ENCODE measurements around the gene HNRNPA1. TPM values are rescaled to one million over a fixed set of nuclear protein-coding genes. Genes with fewer than 3 reads are reported as not detected.

Gene HNRNPA1
- total and polyA plus RNA-seq, 11 donors, result 129 to 735 (median 396) TPM

GRCh38 chr12:54333420-54334034 lies 53.0 kb downstream of the HNRNPA1 start:
- no peaks in the 10 kb centered on the region for H3K27me3 ChIP-seq
- peaks cover 2 to 59% (median 37%) of the 10 kb centered on the region in 12 donors for H3K4me1 ChIP-seq
- intact Hi-C loops (cut with DNase I), result no loop called here
- WGBS, 4 donors, result 97 to 98% (median 97%) methylated on average over 4 of the region's 4 CpGs
- H3K36me3 ChIP-seq, result peaks cover 0 to 19% (median 8%) of the 10 kb centered on the region in 9 donors
- no peak for TF ChIP-seq POLR2A (IDR thresholded peaks at IDR 0.05)
- TF ChIP-seq CTCF (IDR thresholded peaks at IDR 0.05), result no peak
- ATAC-seq, result no peak
- H3K27ac ChIP-seq, result no peak overlapping the region
- H3K4me3 ChIP-seq, result no peak overlapping the region
- no peak for DNase-seq
- H3K9me3 ChIP-seq, result no peaks in the 10 kb centered on the region

Other genes starting within 250 kb of the HNRNPA1 start
- not detected for gene HOXC5, start 247.7 kb upstream of the HNRNPA1 start, total RNA-seq
- not detected for gene HOXC5, start 247.7 kb upstream of the HNRNPA1 start, polyA plus RNA-seq
- 1 to 10 TPM in 1 of 9 donors, under 1 TPM in 2, not detected in 6; 0.20 to 1.2 (median 0.29) TPM for gene HOXC4, start 226.9 kb upstream of the HNRNPA1 start, total RNA-seq
- under 1 TPM in 1 of 2 donors, not detected in 1; 0.06 TPM for gene HOXC4, start 226.9 kb upstream of the HNRNPA1 start, polyA plus RNA-seq
- gene SMUG1, start 91.7 kb upstream of the HNRNPA1 start, total RNA-seq, result 10 to 100 TPM; 10.5 to 18.9 (median 15.7) TPM
- 10 to 100 TPM; 13.3 to 21.9 TPM for gene SMUG1, start 91.7 kb upstream of the HNRNPA1 start, polyA plus RNA-seq
- gene CBX5, start 604 bp upstream of the HNRNPA1 start, total RNA-seq, result 10 to 100 TPM; 22.3 to 59.5 (median 49.4) TPM
- 10 to 100 TPM; 18.4 to 32.1 TPM for gene CBX5, start 604 bp upstream of the HNRNPA1 start, polyA plus RNA-seq
- gene NFE2, start 20.3 kb downstream of the HNRNPA1 start, total RNA-seq, result 1 to 10 TPM in 2 of 9 donors, under 1 TPM in 5, not detected in 2; 0.21 to 1.7 (median 0.63) TPM
- gene NFE2, start 20.3 kb downstream of the HNRNPA1 start, polyA plus RNA-seq, result under 1 TPM; 0.38 to 0.51 TPM
- 100 to 1,000 TPM; 112 to 146 (median 125) TPM for gene COPZ1, start 44.4 kb downstream of the HNRNPA1 start, total RNA-seq
- gene COPZ1, start 44.4 kb downstream of the HNRNPA1 start, polyA plus RNA-seq, result 100 to 1,000 TPM in 1 of 2 donors, 10 to 100 TPM in 1; 77.3 to 142 TPM
- gene GPR84, start 83.8 kb downstream of the HNRNPA1 start, total RNA-seq, result 1 to 10 TPM in 2 of 9 donors, under 1 TPM in 2, not detected in 5; 0.21 to 4.4 (median 0.94) TPM
- under 1 TPM in 1 of 2 donors, not detected in 1; 0.37 TPM for gene GPR84, start 83.8 kb downstream of the HNRNPA1 start, polyA plus RNA-seq
- 10 to 100 TPM in 4 of 9 donors, 1 to 10 TPM in 5; 3.6 to 22.7 (median 6.7) TPM for gene ZNF385A, start 104.0 kb downstream of the HNRNPA1 start, total RNA-seq
- gene ZNF385A, start 104.0 kb downstream of the HNRNPA1 start, polyA plus RNA-seq, result 1 to 10 TPM; 5.3 TPM
- gene ITGA5, start 138.5 kb downstream of the HNRNPA1 start, total RNA-seq, result 100 to 1,000 TPM in 2 of 9 donors, 10 to 100 TPM in 7; 41.6 to 128 (median 55.0) TPM
- 100 to 1,000 TPM in 1 of 2 donors, 10 to 100 TPM in 1; 33.2 to 301 TPM for gene ITGA5, start 138.5 kb downstream of the HNRNPA1 start, polyA plus RNA-seq
- gene GTSF1, start 192.9 kb downstream of the HNRNPA1 start, total RNA-seq, result 1 to 10 TPM in 1 of 9 donors, not detected in 8; 1.2 TPM
- gene GTSF1, start 192.9 kb downstream of the HNRNPA1 start, polyA plus RNA-seq, result under 1 TPM in 1 of 2 donors, not detected in 1; 0.39 TPM
- gene NCKAP1L, start 217.0 kb downstream of the HNRNPA1 start, total RNA-seq, result 10 to 100 TPM in 2 of 9 donors, 1 to 10 TPM in 7; 2.4 to 66.3 (median 5.4) TPM
- 1 to 10 TPM in 1 of 2 donors, under 1 TPM in 1; 0.88 to 2.1 TPM for gene NCKAP1L, start 217.0 kb downstream of the HNRNPA1 start, polyA plus RNA-seq